SK-N-SH (cell line): ENCODE results near the gene STK25. TPM values are rescaled to one million over a fixed set of nuclear protein-coding genes. Genes with fewer than 3 reads are reported as not detected.

Source experiments
- CTCF ChIA-PET: fragments of 300-600, 350-600 bp; formaldehyde crosslinking; extraction: SDS; loops from one replicate; lab custom pipeline; 2021; lab: Yijun Ruan, JAX
- POLR2A ChIA-PET: fragments of 350-600 bp; sonication (Branson Sonifier 250); formaldehyde crosslinking; extraction: SDS; loops from one replicate; lab custom pipeline; 2020; ENCODE audit warnings: antibody characterized with exemption, inconsistent platforms; lab: Yijun Ruan, JAX
- DNase-seq: peaks from one replicate; pipeline ENCODE4 v3.0.0; 2012
- H2AFZ ChIP-seq: fragments of 200-600 bp; sonication (generic); 2 replicates; pipeline ENCODE4 v1.8.1; 2016; ENCODE audit warnings: antibody characterized with exemption, mild to moderate bottlenecking, low read depth
- H3F3A ChIP-seq: fragments of 200-600 bp; sonication (generic); replicated peaks from 2 replicates; pipeline ENCODE3; 2016; ENCODE audit warnings: antibody characterized with exemption, mild to moderate bottlenecking; ENCODE audit not compliant: insufficient read depth
- H3K27ac ChIP-seq, 2 experiments: fragments of 200-500 bp in 1 of 2; fragments of 200-600 bp in 1 of 2; sonication (Bioruptor generic) in 1 of 2; sonication (generic), shearing (Covaris generic) in 1 of 2; 2 replicates each; pipeline versions ENCODE4 v1.5.1 to v1.6.1; 2014 to 2016; ENCODE audit warnings: low read depth in 2 of 2, inconsistent platforms in 1 of 2, low read length in 1 of 2, mild to moderate bottlenecking in 1 of 2, mixed read lengths in 1 of 2
- H3K27me3 ChIP-seq: fragments of 200-600 bp; sonication (generic), shearing (Covaris generic); 2 replicates; pipeline ENCODE4 v1.6.1; 2016; ENCODE audit warnings: mixed run types; ENCODE audit not compliant: insufficient read depth
- H3K36me3 ChIP-seq, 2 experiments: fragments of 200-500 bp in 1 of 2; fragments of 200-600 bp in 1 of 2; sonication (Bioruptor generic) in 1 of 2; sonication (generic) in 1 of 2; replicated peaks in 1 of 2; 2 replicates each; pipeline versions ENCODE3 to v1.5.1; 2014 to 2016; ENCODE audit warnings: low read length in 1 of 2, mild to moderate bottlenecking in 1 of 2; ENCODE audit not compliant: insufficient read depth in 2 of 2, control insufficient read depth in 1 of 2
- H3K4me1 ChIP-seq, 2 experiments: fragments of 200-500 bp in 1 of 2; fragments of 200-600 bp in 1 of 2; sonication (Bioruptor generic) in 1 of 2; sonication (generic), shearing (Covaris generic) in 1 of 2; 2 replicates each; pipeline versions ENCODE4 v1.5.1 to v1.6.1; 2014 to 2016; ENCODE audit warnings: low read depth in 1 of 2, low read length in 1 of 2, mixed run types in 1 of 2; ENCODE audit not compliant: insufficient read depth in 2 of 2, control insufficient read depth in 1 of 2
- H3K4me2 ChIP-seq: fragments of 200-600 bp; sonication (generic), shearing (Covaris generic); 2 replicates; pipeline ENCODE4 v1.6.1; 2017; ENCODE audit warnings: mixed run types
- H3K4me3 ChIP-seq, 2 experiments: fragments of 200-500 bp in 1 of 2; fragments of 200-600 bp in 1 of 2; sonication (Bioruptor generic) in 1 of 2; sonication (generic), shearing (Covaris generic) in 1 of 2; 2 replicates each; pipeline versions ENCODE4 v1.5.1 to v1.8.1; 2014 to 2016; ENCODE audit warnings: low read depth in 2 of 2, inconsistent platforms in 1 of 2, low read length in 1 of 2, mild to moderate bottlenecking in 1 of 2, mixed read lengths in 1 of 2, moderate library complexity in 1 of 2
- H3K79me2 ChIP-seq: fragments of 200-600 bp; sonication (generic); 2 replicates; pipeline ENCODE4 v1.8.1; 2017; ENCODE audit warnings: mild to moderate bottlenecking; ENCODE audit not compliant: insufficient read depth
- H3K9ac ChIP-seq: fragments of 200-600 bp; sonication (generic); 2 replicates; pipeline ENCODE4 v1.6.1; 2017; ENCODE audit warnings: mixed run types
- H3K9me2 ChIP-seq: fragments of 200-600 bp; sonication (generic); 2 replicates; pipeline ENCODE4 v1.6.1; 2017; ENCODE audit warnings: mixed run types
- H3K9me3 ChIP-seq: fragments of 200-600 bp; sonication (generic); 2 replicates; pipeline ENCODE4 v1.6.1; 2017; ENCODE audit warnings: mixed run types, mild to moderate bottlenecking, moderate library complexity
- H4K20me1 ChIP-seq: fragments of 200-600 bp; sonication (generic); 2 replicates; pipeline ENCODE4 v1.6.1; 2017; ENCODE audit warnings: mild to moderate bottlenecking, mixed run types; ENCODE audit not compliant: insufficient read depth
- CHD2 ChIP-seq: fragments of 150-350 bp; IDR thresholded peaks from 2 replicates; pipeline ENCODE4 v1.6.1; 2018; ENCODE audit warnings: low read length; ENCODE audit not compliant: partially characterized antibody
- FOXJ3 ChIP-seq: sonication (generic); formaldehyde crosslinking; IDR thresholded peaks from 2 replicates; pipeline ENCODE4 v1.5.1; 2020; ENCODE audit warnings: mild to moderate bottlenecking, missing genetic modification reagents
- FOXM1 ChIP-seq: IDR thresholded peaks from 2 replicates; pipeline ENCODE4 v1.4.0; 2012; ENCODE audit warnings: low read depth, mild to moderate bottlenecking
- GABPA ChIP-seq: IDR thresholded peaks from 2 replicates; pipeline ENCODE4 v1.4.0; 2012; ENCODE audit warnings: low read depth, mild to moderate bottlenecking
- IRF3 ChIP-seq: fragments of 150-350 bp; IDR thresholded peaks from 2 replicates; pipeline ENCODE4 v1.6.1; 2016; ENCODE audit warnings: mild to moderate bottlenecking, low read depth, low read length
- JUND ChIP-seq: IDR thresholded peaks from 2 replicates; pipeline ENCODE4 v1.4.0; 2012
- MAX ChIP-seq: IDR thresholded peaks from 2 replicates; pipeline ENCODE4 v1.4.0; 2012; ENCODE audit warnings: low read depth
- MXI1 ChIP-seq: IDR thresholded peaks from 2 replicates; pipeline ENCODE4 v1.6.1; 2012; ENCODE audit warnings: mild to moderate bottlenecking, low read depth, low read length, improper control_type of control experiment
- NRF1 ChIP-seq: IDR thresholded peaks from 2 replicates; pipeline ENCODE4 v1.6.1; 2012; ENCODE audit warnings: low read depth, mild to moderate bottlenecking, low read length
- RAD21 ChIP-seq: IDR thresholded peaks from 2 replicates; pipeline ENCODE4 v1.6.1; 2012; ENCODE audit warnings: mild to moderate bottlenecking, low read length
- RCOR1 ChIP-seq: fragments of 150-350 bp; IDR thresholded peaks from 2 replicates; pipeline ENCODE4 v1.6.1; 2017; ENCODE audit warnings: antibody characterized with exemption, low read length
- REST ChIP-seq: IDR thresholded peaks from 2 replicates; pipeline ENCODE4 v1.6.1; 2012; ENCODE audit warnings: mild to moderate bottlenecking, low read depth, low read length, moderate library complexity
- RFX5 ChIP-seq: IDR thresholded peaks from 2 replicates; pipeline ENCODE4 v1.6.1; 2012; ENCODE audit warnings: mild to moderate bottlenecking, improper control_type of control experiment, low read length
- RXRA ChIP-seq: IDR thresholded peaks from 2 replicates; pipeline ENCODE4 v1.4.0; 2012; ENCODE audit warnings: low read depth, mild to moderate bottlenecking, borderline replicate concordance
- USF1 ChIP-seq: IDR thresholded peaks from 2 replicates; pipeline ENCODE4 v1.4.0; 2012; ENCODE audit warnings: low read depth, borderline replicate concordance
- ZBTB33 ChIP-seq: IDR thresholded peaks from 2 replicates; pipeline ENCODE4 v1.4.0; 2012; ENCODE audit warnings: low read depth, borderline replicate concordance
- WGBS: methylation state at CpG from one replicate; pipeline ENCODE4 v1.1.6; 2017; ENCODE audit warnings: low lambda C conversion rate; 5-methylcytosine and 5-hydroxymethylcytosine counted together
- polyA plus RNA-seq, 3 experiments: library from polyadenylated mRNA; depleted of rRNA; stranded (reverse); fragments of >200 nt; gene quantifications; 2 replicates each; pipeline ENCODE4 v1.2.3, GENCODE V29; 2012

The STK25 gene
- polyA plus RNA-seq, 1 of the 3 experiments (the other 2 are of a cell fraction), result 236 TPM

- Histone ChIP-seq H3K4me2 (no peak overlapping the region), H3K4me3 (no peak overlapping the region), H3K9me3 (no peaks in the 10 kb centered on the region), H3K27me3 (no peaks in the 10 kb centered on the region), H3K9me2 (no peaks in the 10 kb centered on the region), H3K4me1 (no peaks in the 10 kb centered on the region), H3K27ac (no peak overlapping the region), H4K20me1 (no peaks in the 10 kb centered on the region), H3K79me2 (no peaks in the 10 kb centered on the region), H3K9ac (no peak overlapping the region), H3F3A (no peaks in the 10 kb centered on the region), H2AFZ (no peak overlapping the region), H3K36me3 (no peaks in the 10 kb centered on the region)
- DNase-seq, result no peak
- TF ChIP-seq JUND, result no peak
- TF ChIP-seq USF1, result no peak
- TF ChIP-seq ZBTB33, result no peak
- no peak for TF ChIP-seq RXRA
- no peak for TF ChIP-seq IRF3
- no peak for TF ChIP-seq RAD21
- POLR2A ChIA-PET, result no interaction called here
- WGBS, result 83% methylated on average over 5 of the region's 5 CpGs
- CTCF ChIA-PET, result no interaction called here
These were observed 14.1 kb upstream of the STK25 start for GRCh38 chr2:241522477-241522876.

- TF ChIP-seq FOXJ3 (CRISPR knock-in tag) (no peak), MAX (no peak), GABPA (no peak), MXI1 (no peak), USF1 (no peak), FOXM1 (no peak), RAD21 (no peak), NRF1 (no peak), REST (no peak), JUND (no peak), CHD2 (no peak), RCOR1 (no peak), RFX5 (no peak), IRF3 (no peak)
- POLR2A ChIA-PET, result no interaction called here
- DNase-seq, result no peak
- Histone ChIP-seq H3F3A (peaks cover 10% of the 10 kb centered on the region), H4K20me1 (no peaks in the 10 kb centered on the region), H3K4me1 (no peaks in the 10 kb centered on the region), H3K9me3 (no peaks in the 10 kb centered on the region), H3K4me2 (no peak overlapping the region), H2AFZ (no peak overlapping the region), H3K27me3 (no peaks in the 10 kb centered on the region), H3K36me3 (no peaks in the 10 kb centered on the region), H3K9ac (no peak overlapping the region), H3K4me3 (no peak overlapping the region), H3K79me2 (no peaks in the 10 kb centered on the region), H3K9me2 (no peaks in the 10 kb centered on the region), H3K27ac (no peak overlapping the region)
- CTCF ChIA-PET, result no interaction called here
- 80% methylated on average over 11 of the region's 11 CpGs for WGBS
These were observed 11.3 kb upstream of the STK25 start for GRCh38 chr2:241519669-241520068.
